Measurements from ENCODE around the gene LGI1.

GRCh38 chr10:93841961-93842360, 84.2 kb downstream of the LGI1 start:
- TF ChIP-seq CTCF (IDR thresholded peaks at IDR 0.05) = no peak
- no peak for TF ChIP-seq POLR2A (IDR thresholded peaks at IDR 0.05)
